PC-9 (cell line): ENCODE data around the gene SELENOM.

Experiments used
- CTCF ChIP-seq: fragments of 200-600 bp; sonication (generic); conservative IDR thresholded peaks from 2 replicates; pipeline ENCODE4 v1.6.1; 2017; ENCODE audit warnings: mixed run types, antibody characterized with exemption, mild to moderate bottlenecking, moderate library complexity
- EZH2 ChIP-seq: fragments of 200-600 bp; sonication (generic); IDR thresholded peaks from 2 replicates; pipeline ENCODE4 v1.8.0; 2017; ENCODE audit warnings: antibody characterized with exemption, low read depth

- TF ChIP-seq CTCF, result no peak
- no peak for TF ChIP-seq EZH2
Measured at GRCh38 chr22:31093086-31093850, 14.1 kb downstream of the SELENOM start.
